ENCODE data around the gene APBB2.
A peak's percentile ranks its signal among the peaks of the same experiment; 100 is the strongest.
"Not testable (repeated sequence)": the region's sequence is repeated elsewhere in the genome, so short reads cannot be mapped to it uniquely, and the experiment has no call there.

The APBB2 gene

DNA sequence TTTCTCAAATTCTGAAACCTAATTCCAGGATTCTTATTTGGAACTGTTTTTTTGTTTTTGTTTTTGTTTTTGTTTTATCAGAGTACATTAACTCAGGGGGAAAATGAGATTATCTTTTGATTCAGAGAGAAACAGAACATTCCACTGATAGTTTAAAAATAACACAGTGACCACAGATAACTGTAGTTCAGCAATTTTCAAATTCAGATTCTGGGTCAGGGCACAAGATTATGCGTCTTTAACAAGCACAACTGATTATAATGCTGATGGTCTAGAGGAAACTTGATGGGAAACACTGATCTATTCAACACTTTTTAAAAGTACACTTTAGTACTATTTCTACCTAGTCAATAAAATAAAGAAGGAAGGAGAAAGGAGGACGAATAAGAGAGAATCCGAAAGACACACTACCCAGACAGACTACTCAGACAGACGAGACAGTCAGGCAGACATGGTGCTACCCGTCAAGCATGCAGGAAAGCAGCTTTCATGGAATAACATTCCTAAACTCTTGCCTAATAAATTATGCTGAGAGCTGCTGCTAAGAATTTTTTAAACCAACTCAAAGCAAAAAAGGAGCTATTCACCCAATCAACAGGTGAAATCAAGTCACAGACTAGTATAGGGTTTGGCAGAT, 59.0 kb downstream of the APBB2 start:
- DNase-seq, result no peak

DNA sequence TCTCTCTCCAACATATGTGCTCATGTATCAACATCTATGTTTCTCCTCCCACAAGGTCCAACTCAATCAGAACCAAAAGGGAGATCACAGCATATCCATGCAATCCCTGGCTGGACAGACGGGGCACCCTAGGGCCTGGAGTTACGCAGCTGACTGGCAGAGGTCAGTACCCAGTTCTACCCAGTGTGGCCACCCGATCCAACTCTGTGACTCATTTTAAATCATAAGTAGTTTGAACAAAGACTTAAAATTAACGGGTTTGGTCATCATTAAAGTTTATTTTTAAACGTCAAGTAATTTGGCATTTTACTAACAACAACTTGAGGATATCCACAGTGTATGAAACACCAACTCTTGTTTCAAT, 59.5 kb downstream of the APBB2 start:
- no peak for DNase-seq

DNA sequence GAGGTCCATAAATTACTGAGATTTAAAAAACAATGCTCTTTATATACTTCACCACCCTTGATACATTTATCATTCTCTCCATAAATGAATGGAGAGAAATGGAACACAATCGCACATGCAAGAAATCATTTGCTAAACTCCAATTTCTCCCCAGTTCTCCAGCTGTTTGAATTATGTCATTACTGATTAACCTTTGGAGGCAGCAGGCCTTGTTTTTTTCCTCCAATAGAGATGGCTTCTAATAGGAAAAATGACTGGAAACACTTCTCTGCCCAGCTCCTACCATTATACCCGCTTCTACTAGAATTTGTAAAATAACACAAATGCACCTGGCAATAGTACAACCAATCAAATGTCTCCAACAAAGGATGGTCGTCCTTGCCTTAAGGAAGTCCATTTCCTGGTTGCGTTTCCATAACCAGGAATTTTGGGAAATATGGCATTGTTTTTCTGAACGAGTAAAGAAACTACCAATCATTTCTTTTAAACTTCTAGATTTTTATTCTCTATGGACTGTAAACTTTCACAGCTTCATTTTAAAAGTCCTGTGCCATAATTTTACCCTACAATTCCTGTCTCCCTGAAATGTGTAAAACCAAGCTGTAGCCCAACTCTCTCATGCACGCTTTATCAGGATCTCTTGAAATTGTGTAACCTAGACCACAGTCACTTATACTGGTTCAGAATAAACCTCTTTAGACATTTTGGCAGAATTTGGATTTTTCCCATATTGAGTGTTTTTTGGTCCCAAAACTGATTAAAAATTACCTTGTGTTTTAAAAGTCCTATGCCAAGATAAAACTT, 60.1 kb downstream of the APBB2 start:
- DNase-seq, result no peak

DNA sequence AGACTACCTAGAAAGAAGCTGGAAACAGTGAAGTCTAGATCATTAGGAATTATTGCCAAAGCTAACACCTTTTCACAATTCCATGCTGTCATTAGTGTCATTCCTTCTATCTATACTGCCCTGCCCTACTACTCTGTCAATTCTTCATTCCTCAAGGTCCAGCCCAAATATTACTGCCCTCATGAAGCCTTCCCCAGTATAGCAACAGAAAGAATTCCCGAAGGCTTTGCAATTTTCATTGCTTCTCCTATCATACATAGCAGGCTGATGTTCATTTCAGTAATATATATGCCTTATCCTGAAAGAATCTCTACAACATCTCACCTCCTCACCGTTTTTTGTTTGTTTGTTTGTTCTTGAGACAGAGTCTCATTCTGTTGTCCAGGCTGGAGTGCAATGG, 63.9 kb downstream of the APBB2 start:
- DNase-seq, result no peak

DNA sequence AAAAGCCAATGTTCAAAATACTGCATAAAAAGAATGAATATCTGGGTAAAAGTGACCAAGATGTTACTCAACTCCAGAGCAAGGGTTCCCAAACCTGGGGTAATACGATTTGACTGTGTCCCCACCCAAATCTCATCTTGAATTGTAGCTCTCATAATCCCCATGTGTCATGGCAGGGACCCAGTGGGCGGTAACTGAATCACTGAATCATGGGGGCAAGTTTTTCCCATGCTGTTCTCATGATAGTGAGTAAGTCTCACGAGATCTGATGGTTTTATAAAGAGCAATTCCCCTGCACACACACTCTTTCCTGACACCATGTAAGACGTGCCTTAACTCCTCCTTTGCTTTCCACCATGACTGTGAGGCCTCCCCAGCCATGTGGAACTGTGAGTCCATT, 64.8 kb downstream of the APBB2 start:
- DNase-seq, result not testable (repeated sequence)

DNA sequence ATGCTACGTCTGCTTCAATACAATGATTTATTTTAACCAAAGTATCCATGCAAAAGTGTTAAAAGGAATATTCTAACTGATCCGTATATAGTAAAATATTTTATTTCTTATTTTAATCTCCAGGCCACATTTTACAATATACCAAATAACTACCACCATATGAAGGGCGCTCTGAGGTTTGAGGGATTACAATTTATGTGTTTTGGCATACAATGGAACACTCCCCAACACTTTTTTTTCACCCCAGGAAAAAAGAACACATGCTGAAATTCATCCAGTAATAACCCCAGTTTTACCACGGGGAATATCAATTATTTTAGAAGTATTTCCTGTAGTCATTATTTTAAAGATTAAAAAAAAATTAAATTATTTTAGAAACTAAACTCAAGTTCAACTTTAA, 65.4 kb downstream of the APBB2 start:
- no peak for DNase-seq

DNA sequence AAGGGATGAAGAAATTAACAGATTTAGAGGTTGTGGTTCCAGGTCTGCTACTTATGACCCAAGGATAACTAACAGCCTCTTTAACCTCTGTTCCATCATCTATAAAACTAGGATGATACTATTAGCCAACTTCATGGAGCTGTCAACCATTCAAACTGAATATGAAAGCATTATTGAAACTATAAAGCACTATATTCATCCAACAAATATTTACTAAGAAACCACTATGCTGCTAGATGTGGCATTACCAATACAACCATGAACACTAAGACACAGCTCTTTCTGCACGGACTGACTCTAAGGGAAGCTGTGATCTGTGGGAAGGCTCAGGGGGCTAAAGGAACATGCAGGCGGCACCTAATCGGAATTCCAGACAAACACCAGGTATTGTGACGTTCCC, 66.0 kb downstream of the APBB2 start:
- no peak for DNase-seq

DNA sequence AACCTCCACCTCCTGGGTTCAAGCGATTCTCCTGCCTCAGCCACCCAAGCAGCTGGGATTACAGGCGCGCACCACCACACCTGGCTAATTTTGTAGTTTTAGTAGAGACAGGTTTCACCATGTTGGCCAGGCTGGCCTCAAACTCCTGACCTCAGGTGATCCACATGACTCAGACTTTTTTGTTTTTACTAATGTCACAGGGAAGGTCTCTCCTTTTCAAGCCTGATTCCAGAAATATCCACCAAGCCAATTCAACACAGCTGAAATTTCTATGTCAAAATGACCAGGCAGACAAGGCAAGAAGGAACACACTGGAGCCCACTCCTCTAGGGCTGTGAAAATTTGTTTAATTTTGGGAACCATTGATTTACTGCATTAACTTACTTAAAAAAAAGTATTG, 66.8 kb downstream of the APBB2 start:
- not testable (repeated sequence) for DNase-seq

DNA sequence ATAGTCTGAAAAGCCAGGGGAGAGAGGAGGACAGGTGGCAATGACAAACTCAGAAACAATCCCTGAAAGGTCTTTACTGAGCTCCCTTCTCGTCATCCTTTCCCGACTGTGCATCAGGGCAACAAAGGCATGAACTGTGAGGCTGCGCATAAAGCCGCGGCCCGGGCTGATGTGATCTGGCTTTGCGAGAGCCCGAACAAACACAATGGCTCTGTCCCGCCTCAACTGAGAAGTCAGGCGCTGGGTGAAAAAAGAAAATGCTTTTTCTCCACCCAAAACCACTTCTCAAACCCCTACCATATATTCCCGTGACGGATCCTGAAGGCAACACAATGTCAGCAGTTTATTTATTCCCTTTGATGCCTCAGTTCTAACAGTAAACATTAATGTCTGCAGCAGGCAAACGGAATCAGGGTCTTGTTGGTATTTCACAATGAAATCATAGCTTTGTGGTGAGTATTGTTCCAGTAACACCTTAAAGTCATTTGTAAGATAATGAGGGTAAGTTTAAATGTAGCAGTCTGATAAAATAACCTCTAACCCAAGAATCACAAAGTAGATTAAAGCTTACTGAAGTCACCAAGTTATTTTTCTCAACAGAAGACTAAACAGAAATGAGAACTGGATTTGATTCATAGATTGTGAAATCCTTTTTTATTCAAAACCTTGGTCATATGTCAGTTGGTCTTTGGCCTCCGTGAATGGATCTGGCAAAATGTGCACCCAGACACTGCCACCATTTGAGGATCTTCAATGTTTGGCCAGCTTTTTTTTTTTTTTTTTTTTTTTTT, 67.4 kb downstream of the APBB2 start:
- no peak for DNase-seq

DNA sequence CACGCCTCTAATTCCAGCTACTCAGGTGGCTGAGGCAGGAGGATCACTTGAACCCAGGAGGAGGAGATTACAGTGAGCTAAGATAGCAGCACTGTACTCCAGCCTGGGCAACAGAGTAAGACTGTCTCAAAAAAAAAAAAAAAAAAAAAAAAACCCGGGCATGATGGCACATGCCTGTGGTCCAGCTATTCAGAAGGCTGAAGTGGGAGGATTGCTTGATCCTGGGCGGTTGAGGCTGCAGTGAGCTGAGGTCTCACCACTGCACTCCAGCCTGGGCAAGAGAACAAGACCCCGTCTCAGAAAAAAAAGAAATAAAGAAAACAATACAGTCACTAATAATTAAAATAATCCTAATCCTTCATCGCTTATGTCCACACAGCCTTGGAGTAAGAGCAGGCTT, 68.1 kb downstream of the APBB2 start:
- no peak for DNase-seq

DNA sequence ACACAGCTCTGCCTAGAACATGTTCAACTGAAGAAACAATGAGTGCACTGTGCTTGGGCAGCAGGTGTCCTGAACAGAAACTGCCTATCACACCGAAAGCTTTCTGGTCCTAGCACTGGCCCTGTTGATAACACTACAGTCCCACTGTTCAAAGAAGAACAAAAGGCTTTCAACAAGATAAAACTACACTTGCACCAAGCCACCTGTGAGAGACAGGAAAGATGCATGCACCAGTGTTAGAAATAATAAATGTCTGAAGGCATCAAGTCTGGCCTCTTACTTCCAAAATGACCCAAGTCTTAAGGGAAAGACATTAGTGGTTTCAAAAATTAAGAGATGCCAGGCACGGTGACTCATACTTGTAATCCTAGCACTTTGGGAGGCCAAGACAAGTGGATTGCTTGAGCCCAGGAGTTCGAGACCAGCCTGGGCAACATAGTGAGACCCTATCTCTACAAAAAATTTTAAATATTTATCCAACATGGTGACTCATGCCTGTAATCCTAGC, 68.7 kb downstream of the APBB2 start:
- DNase-seq, result peak; percentile 84

DNA sequence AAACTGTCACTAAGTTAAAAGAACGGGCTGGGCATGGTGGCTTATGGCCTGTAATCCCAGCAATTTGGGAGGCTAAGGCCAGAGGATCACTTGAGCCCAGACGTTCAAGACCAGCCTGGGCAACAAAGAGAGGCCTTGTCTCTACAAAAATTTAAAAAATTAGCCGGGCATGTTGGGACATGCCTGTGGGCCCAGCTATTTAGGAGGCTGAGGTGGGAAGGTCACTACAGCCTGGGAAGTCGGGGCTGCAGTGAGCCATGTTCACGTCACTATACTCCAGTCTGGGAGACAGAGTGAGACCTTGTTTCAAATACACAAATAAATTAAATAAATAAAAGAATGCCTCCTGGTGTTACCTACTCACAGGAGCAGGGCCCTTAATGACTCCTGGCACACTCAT, 69.5 kb downstream of the APBB2 start:
- no peak for DNase-seq

DNA sequence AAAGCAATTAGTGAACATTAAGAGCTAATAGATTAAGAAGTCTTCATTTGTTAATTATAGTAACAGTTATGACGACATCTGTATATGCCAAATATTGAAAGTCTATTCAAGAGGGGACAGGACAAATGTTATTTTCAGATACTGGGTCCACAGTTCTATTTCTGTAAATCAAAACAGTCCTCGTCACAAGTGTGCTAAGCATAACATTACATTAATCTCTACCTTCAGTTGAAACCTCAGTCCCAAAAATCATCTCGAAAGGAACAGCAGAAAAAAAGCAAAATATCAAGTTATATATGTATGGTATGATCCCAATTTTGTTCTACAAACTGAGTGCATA, 70.3 kb downstream of the APBB2 start:
- DNase-seq, result no peak

DNA sequence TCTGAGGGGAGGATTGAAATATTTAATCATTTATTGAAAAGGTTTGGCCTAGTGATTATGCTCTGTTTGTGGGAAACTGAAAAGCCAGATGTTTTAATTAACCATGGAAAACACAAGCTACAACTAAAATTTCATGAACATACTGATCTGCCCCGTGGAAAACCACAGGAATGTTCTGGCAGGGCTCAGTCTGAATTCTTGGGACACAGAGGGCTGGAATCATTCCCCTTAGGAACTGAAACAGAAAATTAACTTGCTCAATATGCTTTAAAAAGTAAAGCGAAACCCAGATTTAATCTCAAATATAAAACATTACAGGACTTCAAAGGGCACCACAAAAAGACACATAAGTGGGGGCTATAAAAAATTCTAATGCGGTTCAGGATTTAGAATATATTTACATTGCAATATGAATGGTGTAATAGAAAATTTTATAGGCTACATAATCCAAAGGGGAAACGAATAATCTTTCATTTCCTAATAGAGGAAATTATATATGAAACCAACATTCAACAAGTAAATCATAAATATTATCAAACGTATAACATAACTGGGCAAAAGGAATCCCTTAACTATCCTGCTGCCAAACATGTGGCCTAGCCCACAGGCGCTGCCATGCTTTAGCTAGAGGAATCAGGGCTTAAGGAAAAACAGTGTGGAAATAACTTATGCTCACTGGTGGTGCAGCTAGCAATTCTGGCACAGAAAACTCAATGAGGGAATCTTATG, 70.9 kb downstream of the APBB2 start:
- no peak for DNase-seq

DNA sequence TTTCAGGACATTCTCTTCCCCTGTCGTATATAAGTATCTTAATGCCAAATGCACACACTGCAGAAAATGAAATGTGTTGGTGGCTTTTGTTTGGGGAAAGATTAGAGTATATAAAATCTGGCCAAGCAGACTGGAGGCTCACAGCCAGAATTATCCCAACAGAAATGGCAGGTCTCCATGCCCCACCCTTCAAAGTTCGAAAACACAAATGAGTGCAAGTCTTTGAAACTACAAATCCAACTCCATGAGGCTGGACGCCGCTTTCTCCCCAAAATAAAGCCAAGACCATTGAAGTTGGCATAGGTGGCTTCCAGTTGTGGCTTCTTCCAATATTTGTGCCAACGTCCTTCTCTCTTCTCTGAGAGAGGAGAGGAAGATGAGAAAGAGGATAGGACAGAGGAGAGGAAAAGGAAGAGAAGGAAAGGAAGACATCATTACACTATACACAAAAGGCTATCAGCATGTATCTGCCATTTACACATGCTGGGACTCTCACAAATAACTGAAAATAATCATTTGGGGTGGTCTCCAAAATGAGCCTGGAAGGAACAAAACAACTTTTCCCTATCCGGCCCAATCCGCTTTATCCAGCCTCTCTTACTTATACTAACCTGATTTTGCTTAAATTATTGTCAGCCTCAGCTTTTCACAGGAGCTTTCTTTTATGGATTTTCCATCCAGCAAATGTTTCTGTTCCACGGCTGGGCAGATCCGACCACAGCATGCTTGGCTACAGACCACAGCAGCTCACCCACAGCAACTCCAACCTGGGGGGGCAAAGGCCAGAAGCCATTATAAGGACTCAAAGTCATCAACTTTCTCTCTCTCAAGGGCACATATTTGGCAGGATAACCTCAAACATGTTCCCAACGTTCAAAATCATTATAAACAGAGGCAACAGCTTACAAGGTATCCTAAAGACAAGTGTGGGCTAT, 71.7 kb downstream of the APBB2 start:
- no peak for DNase-seq

DNA sequence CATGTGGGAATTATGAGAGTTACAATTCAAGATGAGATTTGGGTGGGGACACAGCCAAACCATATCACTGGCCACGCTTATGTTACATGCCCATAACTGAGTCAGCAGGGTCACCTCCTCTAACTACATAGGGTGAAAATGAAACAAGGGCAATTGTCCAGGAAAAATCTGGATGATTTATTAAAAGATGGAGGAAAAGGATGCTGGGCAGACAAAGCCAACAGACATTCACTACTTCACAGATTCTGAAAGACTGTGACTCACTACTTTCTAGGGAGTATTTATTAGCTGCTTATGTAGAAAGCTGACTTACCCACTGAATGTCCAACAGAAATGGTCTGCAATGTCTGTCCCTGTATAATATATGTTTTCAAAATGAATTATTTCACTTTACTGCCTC, 72.4 kb downstream of the APBB2 start:
- DNase-seq, result no peak

DNA sequence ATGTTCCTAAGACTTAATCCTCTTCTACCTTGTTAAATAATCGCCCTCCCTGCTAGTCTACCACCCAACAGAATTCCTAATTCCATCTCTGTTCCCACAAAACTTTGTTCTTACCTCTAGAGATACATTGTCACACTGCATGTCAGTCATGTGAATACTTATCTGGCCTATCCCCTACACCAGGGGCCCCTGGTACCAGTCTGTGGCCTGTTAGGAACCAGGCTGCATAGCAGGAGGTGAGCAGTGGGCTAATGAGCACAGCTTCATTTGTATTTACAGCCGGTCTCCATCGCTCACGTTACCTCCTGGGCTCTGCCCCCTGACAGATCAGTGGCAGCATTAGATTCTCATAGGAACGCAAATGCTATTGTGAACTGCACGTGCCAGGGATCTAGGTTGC, 73.9 kb downstream of the APBB2 start:
- no peak for DNase-seq

DNA sequence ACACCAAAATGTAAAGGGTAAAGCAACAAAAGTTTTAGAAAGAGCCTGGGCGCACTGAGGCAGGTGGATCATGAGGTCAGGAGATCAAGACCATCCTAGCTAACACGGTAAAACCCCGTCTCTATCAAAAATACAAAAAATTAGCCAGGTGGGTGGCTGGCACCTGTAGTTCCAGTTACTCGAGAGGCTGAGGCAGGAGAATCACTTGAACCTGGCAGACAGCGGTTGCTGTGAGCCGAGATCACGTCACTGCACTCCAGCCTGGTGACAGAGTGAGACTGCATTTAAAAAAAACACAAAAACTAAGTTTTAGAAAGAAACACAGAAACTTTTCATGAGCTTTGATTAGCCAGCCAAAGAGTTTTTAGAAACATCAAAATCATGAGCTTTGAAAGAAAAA, 76.5 kb downstream of the APBB2 start:
- DNase-seq, result no peak

DNA sequence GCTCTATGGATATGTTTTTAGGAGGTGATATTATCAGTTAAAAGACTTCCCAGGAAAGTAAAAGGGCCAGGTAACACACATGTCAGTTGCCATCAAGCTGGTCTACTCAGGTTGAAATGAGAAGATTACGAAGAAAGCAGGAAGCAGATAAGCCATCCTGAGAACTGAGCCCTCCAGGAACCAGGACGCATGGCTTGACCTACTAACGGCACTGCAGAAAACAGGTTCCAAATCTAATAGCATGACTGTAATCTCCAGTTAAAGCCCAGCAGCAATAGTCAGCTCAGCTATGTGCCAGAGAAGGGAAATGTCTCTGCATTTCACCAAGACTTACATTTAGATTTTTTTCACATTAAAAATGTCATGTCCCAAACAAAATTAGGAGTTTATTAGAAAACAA, 77.9 kb downstream of the APBB2 start:
- DNase-seq, result no peak

DNA sequence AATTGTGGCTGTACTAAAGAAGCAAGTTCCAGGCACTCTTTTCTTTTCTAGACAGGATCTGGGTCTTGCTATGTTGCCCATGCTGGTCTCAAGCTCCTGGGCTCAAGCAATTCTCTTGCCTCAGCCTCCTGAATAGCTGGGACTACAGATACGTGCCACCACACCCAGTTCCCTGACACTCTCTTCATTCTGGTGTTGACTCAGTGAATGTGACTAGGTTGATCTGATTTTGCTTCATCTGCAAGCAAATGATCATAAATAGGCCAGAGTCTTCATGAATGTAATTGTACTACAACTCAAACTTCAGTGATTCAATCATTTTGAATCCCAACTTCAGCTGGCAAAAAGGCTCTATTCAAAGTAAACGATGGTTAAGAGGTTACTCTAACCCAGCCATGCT, 78.5 kb downstream of the APBB2 start:
- DNase-seq, result no peak

DNA sequence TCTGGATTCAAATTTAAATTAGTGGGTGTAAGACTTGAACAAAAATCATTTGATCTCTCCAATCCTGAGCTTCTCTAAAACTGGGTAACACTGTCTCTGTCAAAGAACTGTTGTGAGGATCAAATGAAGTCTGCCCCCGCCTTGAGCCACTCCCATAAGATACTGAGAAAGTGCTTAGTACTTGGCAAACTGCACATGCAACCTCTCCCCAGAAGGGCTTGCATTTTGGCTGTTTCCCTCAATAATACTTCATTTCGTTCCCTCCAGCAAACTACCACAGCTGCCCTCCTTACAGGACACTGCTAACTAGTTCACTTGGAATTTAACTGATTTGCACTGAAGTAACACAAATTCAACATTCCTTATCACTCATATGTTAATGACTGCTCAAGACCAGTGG, 79.8 kb downstream of the APBB2 start:
- no peak for DNase-seq

DNA sequence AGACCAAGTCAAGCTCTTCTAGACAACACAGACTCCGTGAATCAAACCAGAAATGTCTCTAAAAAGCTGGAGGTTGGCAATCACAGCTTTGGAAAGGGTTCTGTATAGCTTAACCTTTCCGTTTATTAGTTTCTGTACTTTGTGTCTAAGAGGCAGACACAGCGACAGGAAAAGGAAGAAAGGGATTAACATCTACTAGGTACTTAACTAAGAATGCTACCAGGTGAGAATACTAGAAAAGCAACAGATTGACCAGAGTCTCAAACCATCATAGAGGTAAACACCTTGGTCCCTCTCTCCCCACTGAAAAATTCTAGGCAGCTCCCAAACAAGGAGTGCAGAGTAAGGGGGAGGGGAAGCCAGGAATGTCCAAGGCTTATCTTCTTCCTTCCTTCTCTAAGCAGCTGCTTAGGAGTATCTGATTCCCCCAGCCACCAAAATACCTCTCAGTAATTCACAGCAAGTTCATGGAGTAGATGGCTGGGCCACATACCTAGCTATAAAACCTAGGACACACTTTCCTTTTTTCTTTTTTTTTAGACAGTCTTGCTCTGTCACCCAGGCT, 80.8 kb downstream of the APBB2 start:
- no peak for DNase-seq
